Myometrial cell (primary cell): Measurements from ENCODE around the gene PELO. TPM values are rescaled to one million over a fixed set of nuclear protein-coding genes. Genes with fewer than 3 reads are reported as not detected.

Experiments
- total RNA-seq: library from RNA; depleted of rRNA; stranded (reverse); fragments of >200 nt; gene quantifications from 2 replicates; pipeline ENCODE4 v1.2.3, GENCODE V29; 2015

The PELO gene
- total RNA-seq: 26.9 and 28.8 TPM in 2 replicates

GRCh38 chr5:52787600-52788504, at the start of gene PELO, which contains the start of gene ITGA1:
Gene PELO, plus strand, starts transcription at chr5:52787916. Its CDS starts 12,479 bp downstream, at chr5:52800395.
Gene ITGA1, plus strand, starts transcription at chr5:52787916. Its CDS starts 438 bp downstream, at chr5:52788354.

Other genes with a start within 250 kb of the PELO start
- gene ITGA1, start within 50 bp of the PELO start, total RNA-seq: 4.0 and 11.5 TPM in 2 replicates
- 19.0 and 30.1 TPM in 2 replicates for gene ITGA2, start 201.4 kb downstream of the PELO start, total RNA-seq